GM12874 (cell line): ENCODE data around the gene ZCCHC12.

ENCODE experiments used
- CTCF ChIP-seq: IDR thresholded peaks from 2 replicates; pipeline ENCODE4 v1.5.1; 2011; ENCODE audit warnings: low read depth, mild to moderate bottlenecking, control low read depth, low read length, moderate library complexity; ENCODE audit not compliant: insufficient read depth

ZCCHC12 gene

GRCh38 chrX:118807151-118808017 is 16.2 kb upstream of the ZCCHC12 start:
- peak; percentile 50; the same call in 1 of the 2 replicates for TF ChIP-seq CTCF

GRCh38 chrX:118824173-118824730 is 628 bp downstream of the ZCCHC12 start:
- no peak for TF ChIP-seq CTCF

GRCh38 chrX:118825227-118825626 is 1.6 kb downstream of the ZCCHC12 start:
- TF ChIP-seq CTCF, result no peak

- peak; percentile 78 for TF ChIP-seq CTCF
These were observed 15.8 kb downstream of the ZCCHC12 start for GRCh38 chrX:118839334-118839958.

- TF ChIP-seq CTCF, result peak; percentile 21; the same call in 1 of the 2 replicates
These were observed 24.1 kb downstream of the ZCCHC12 start for GRCh38 chrX:118847676-118848075.

- no peak for TF ChIP-seq CTCF
These were observed 30.0 kb downstream of the ZCCHC12 start for GRCh38 chrX:118853596-118853995.

- TF ChIP-seq CTCF, result no peak
These were observed 32.2 kb downstream of the ZCCHC12 start for GRCh38 chrX:118855681-118856310.
